SK-N-MC (cell line): ENCODE data around the gene HBG2.

ENCODE experiments used
- EZH2 ChIP-seq: fragments of 200-600 bp; sonication (generic); IDR thresholded peaks from one replicate; pipeline ENCODE4 v1.6.1; 2017; ENCODE audit warnings: antibody characterized with exemption
- POLR2AphosphoS5 ChIP-seq: IDR thresholded peaks from 2 replicates; pipeline ENCODE4 v1.6.1; 2012; ENCODE audit warnings: mild to moderate bottlenecking, low read depth, low read length, borderline replicate concordance

- no peak for TF ChIP-seq POLR2AphosphoS5
- no peak for TF ChIP-seq EZH2
Observed at GRCh38 chr11:5269715-5270147, 15.2 kb upstream of the HBG2 start, which contains the start of gene HBE1.
